PC-3 (cell line): ENCODE data around the gene C3orf85.

Experiments
- EZH2 ChIP-seq: fragments of 300-600 bp; sonication (generic); IDR thresholded peaks from one replicate; pipeline ENCODE4 v1.6.1; 2017; ENCODE audit warnings: antibody characterized with exemption, mild to moderate bottlenecking, low read length; ENCODE audit not compliant: unreplicated experiment
- EZH2phosphoT487 ChIP-seq: fragments of 300-600 bp; sonication (generic); IDR thresholded peaks from 2 replicates; pipeline ENCODE4 v1.6.1; 2018; ENCODE audit warnings: mild to moderate bottlenecking, antibody characterized with exemption, low read length, borderline replicate concordance
- TF ChIP-seq, protein P1 (sequence below): fragments of 300-600 bp; sonication (generic); conservative IDR thresholded peaks from 2 replicates; pipeline ENCODE4 v1.5.1; 2017; ENCODE audit warnings: antibody characterized with exemption, low read depth, mild to moderate bottlenecking, low read length

GRCh38 chr3:109132801-109133473, 3.6 kb upstream of the C3orf85 start:
- TF ChIP-seq, protein P1, sequence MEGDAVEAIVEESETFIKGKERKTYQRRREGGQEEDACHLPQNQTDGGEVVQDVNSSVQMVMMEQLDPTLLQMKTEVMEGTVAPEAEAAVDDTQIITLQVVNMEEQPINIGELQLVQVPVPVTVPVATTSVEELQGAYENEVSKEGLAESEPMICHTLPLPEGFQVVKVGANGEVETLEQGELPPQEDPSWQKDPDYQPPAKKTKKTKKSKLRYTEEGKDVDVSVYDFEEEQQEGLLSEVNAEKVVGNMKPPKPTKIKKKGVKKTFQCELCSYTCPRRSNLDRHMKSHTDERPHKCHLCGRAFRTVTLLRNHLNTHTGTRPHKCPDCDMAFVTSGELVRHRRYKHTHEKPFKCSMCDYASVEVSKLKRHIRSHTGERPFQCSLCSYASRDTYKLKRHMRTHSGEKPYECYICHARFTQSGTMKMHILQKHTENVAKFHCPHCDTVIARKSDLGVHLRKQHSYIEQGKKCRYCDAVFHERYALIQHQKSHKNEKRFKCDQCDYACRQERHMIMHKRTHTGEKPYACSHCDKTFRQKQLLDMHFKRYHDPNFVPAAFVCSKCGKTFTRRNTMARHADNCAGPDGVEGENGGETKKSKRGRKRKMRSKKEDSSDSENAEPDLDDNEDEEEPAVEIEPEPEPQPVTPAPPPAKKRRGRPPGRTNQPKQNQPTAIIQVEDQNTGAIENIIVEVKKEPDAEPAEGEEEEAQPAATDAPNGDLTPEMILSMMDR = no peak
- TF ChIP-seq EZH2 = no peak
- no peak for TF ChIP-seq EZH2phosphoT487
